ENCODE results near the gene ITLN1. TPM values are rescaled to one million over a fixed set of nuclear protein-coding genes. Genes with fewer than 3 reads are reported as not detected.

ITLN1 gene
- total RNA-seq, 1 donor from 2014 or later: 2.4 TPM

GRCh38 chr1:160858507-160858906, 26.5 kb downstream of the ITLN1 start:
- DNase-seq (ENCODE audit: low spot score): peak; percentile 18
- ATAC-seq: no peak

DNA sequence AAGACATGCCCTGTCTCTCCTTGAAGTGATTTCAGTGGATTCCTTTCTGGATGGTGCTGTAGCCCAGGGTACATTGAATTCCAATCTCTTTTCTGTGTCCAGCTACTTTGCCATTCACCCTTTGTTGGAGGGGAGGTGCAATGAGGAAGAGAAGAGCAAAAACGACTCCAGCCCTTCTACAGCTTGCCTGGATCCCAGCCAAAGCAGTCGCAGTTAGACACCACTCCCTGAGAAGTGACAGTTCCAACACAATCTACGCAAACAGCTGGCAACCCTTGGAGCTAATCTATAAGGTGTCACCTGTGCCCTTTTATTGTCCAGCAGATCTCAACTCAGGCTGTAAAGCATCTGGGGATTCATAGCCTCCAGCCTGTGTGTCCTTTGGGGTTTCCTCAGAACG, 26.9 kb downstream of the ITLN1 start:
- peak; percentile 35 for DNase-seq (ENCODE audit: low spot score)
- ATAC-seq: no peak

DNA sequence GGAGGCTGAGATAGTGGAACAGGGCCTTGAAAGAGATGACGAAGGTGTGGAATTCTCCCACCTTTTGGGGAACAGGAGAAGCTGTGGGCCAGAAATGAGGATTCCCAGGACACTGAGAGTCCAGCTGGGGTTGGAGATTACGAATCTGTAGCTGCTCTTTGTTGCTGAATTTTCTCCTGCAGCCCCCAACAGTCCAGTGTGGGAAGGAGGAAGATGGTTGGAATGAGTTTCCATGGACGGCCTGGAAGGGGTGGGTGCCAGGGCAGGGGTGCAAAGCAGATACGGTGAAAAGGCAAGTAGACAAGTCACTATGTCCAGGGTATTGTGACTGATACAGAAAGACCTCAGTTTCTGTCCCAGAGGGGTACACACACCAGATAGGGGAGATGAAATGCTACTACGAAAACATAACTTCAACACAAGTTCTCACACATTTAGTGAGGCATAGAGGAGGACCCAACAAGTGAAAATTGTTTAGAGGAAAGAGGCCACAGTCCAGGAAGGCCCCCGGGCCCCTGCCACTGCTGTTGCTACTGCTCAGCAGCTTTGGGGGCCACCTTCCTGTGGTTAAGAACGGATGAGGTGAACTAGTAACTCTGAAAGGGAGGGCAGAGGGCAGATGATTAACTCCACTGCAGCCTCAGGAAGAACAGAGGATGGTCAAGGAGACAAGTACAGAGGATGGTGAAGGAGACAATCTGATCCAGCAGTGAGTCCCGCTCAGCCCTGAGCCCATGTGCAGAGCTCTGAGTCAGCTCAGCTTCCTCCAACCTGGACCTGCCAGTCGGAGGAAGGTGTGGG, 29.6 kb downstream of the ITLN1 start:
- DNase-seq (ENCODE audit: low spot score) (peak; percentile 37), ATAC-seq (no peak)

DNA sequence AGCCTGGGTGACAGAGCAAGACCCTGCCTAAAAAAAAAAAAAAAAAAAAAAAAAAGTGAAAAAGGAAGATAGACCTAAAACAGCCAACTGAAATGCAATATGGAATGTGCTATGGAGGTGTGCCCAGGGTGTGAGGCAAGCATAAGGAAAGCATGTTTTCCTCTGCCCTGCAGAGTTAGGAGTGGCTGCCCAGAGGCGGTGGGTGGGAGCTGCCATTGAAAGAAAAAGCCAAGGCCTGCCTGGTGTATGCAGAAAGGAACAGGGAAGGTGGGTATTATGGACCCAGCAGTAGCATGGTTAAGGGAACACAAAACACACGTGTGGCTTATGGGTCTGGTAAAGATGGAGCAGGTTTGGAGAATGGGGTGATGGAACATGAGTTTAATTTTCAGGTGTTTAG, 31.2 kb downstream of the ITLN1 start:
- DNase-seq (ENCODE audit: low spot score) (peak; percentile 16), ATAC-seq (no peak)

DNA sequence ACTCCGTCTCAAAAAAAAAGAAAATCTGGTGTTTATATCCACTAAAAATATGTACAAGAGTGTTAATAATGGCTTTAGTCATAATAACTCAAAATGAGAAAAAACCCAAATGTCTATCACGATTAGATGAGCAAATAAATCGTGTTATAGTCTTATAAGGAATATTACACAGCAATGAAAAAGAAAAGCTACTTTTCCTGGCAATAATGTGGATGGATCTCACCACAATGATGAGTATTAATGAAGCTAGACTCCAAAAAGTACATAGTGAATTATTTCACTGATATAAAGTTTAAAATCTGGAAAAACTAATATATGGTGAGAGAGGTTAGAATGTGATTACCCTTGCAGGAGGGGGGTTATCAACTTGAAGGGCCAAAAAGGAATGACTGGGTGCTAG, 32.0 kb downstream of the ITLN1 start:
- ATAC-seq (no peak), DNase-seq (ENCODE audit: low spot score) (no peak)

GRCh38 chr1:160850993-160851392, 34.0 kb downstream of the ITLN1 start:
- DNase-seq (ENCODE audit: low spot score) (no peak), ATAC-seq (no peak)

GRCh38 chr1:160850541-160850940, 34.4 kb downstream of the ITLN1 start:
- DNase-seq (ENCODE audit: low spot score) (no peak), ATAC-seq (no peak)

- DNase-seq (ENCODE audit: low spot score) (peak; percentile 23), ATAC-seq (no peak)
Measured at GRCh38 chr1:160846281-160846680, 38.7 kb downstream of the ITLN1 start.

DNA sequence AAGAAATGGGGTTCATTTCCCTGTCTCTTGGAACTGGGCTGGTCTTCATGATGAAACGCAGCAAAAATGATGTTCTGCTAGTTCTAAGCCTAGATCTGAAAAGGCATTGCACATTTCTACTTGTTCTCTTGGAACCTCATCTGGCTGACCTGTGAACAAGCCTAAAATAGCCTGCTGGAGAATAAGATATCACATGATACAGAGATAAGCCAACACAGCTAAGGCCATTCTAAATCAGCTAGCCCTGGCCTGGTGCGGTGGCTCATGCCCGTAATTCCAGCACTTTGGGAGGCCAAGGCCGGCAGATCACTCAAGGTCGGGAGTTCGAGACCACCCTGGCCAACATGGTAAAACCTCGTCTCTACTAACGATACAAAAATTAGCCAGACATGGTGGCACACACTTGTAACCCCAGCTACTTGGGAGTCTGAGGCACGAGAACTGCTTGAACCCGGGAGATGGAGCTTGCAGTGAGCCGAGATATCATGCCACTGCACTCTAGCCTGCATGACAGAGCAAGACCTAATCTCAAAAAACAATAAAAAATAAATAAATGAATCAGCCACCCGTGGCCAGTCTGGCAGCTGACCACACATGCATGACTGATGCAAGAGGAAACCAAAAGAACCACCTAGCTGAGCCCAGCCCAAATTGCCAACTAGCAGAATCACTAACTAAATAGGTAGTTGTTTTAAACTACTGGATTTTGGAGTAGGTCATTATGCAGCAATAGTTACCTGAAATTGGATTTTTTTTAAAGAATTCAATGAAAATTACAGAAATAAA, 40.3 kb downstream of the ITLN1 start:
- DNase-seq (ENCODE audit: low spot score) (peak; percentile 6), ATAC-seq (no peak)

GRCh38 chr1:160841079-160841478, 43.9 kb downstream of the ITLN1 start:
- ATAC-seq (no peak), DNase-seq (ENCODE audit: low spot score) (peak; percentile 16)

DNA sequence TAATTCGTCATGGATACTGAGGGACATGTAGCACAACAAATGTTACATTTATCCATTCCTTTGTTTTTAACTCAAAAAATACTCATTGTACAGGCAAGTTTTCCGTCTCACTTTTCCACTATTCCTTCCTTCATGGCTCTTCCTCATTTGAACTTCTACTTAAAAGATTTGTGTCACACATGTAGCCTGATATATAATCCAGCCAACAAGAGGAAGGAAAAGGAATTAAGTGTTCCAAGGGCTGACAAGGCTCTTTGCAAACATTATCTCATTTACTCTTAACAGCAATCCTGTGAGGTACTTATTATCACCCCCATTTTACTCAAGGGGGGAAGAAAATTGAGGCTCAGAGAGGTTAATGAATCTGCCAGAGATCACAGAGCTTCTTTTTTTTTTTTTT, 45.2 kb downstream of the ITLN1 start:
- DNase-seq (ENCODE audit: low spot score) (no peak), ATAC-seq (no peak)

DNA sequence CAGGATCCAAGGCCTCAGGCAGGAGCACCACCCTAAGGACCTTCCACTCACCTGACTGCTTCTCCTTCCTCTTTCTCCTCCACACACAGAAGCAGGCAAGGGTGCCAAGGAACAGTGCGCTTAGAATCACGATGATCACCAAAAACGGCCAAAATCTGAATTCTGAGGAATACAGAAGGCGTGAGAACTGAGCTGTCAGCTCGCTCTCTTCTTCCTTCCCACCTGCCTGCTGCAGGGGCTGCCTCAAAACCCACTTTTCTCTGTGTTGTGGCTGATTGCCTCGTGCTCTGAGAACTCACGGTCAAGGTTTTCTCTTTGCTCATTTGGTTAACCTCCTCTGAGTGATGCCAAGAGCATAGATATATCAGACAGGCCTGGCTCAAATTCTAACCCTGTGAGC, 46.1 kb downstream of the ITLN1 start:
- DNase-seq (ENCODE audit: low spot score) (peak; percentile 15), ATAC-seq (no peak)

DNA sequence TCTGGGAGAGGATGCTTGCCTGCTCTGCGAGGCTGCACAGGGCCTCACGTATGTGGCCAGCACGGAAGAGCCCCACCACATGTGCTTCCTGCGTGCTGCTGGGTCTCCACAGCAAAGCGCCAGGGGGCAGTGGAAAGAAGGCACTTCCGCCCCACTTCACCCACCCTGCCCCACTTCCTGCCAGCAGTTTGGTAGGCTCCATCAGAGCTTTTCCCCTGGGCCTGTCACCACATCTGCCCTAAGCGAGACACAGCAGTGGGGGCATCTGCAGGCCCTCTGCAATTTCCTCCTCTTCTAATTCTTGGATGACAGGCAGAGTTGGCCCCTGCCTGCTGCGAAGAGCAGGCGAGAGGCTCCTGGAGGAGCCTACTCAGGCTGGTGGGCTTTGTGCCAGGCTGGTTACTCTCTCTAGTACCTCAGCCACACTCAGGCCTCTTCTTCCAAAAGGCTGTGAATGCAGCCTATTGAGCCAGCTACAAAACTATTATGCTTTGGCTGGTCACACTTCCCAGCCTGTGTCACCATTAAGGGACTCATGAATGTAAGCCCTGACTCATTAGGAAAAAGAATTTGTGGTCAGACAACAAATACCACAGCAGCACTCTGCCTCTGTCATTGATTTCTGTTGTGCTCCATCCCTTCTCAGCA, 47.3 kb downstream of the ITLN1 start:
- DNase-seq (ENCODE audit: low spot score) (peak; percentile 42), ATAC-seq (peak; percentile 29)

GRCh38 chr1:160836981-160837557, 47.9 kb downstream of the ITLN1 start:
- DNase-seq (ENCODE audit: low spot score): peak; percentile 19
- ATAC-seq: no peak

DNA sequence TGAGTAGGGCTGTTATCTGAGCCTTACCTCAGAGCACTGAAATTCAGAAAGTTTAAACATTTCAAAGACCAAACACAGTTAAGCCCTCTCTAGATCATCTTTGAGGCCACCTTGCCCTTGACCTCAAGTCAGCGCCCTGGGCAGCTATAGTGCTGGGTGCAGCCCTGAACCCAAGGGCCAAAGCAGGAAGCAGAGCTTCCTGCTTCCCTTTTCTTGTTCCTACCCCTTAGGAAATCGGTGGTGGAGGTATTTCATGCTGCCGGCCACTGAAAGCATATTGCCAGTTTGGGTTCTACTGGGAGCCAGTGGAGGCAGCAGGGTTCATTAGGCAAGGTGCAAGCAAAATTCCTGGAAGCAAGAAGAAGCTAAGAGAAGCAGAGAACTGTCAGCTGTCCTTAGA, 48.4 kb downstream of the ITLN1 start:
- no peak for DNase-seq (ENCODE audit: low spot score)
- ATAC-seq: peak; percentile 27

DNA sequence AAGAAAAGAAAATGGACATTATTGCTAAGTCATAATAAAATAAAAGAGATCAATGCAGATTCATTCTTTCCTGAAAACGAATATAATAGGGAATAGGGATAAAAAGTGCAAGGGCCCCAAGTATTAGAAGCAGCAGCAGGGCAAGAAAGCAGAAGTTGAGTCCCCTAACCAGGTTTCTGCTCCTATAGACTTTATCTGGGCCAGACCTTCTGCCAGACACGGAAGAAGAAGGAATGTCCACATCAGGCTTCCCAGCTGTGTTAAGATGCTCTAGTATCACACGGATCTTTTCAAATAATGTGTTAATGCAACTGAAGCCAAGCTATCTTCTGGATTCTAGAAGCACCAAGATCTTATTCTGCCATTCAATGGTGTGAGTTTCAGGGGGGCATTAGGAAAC, 49.2 kb downstream of the ITLN1 start:
- no peak for DNase-seq (ENCODE audit: low spot score)
- no peak for ATAC-seq

- DNase-seq (ENCODE audit: low spot score) (no peak), ATAC-seq (peak; percentile 69)
Measured at GRCh38 chr1:160834945-160835565, 49.9 kb downstream of the ITLN1 start.

- DNase-seq (ENCODE audit: low spot score): peak; percentile 65
- ATAC-seq: peak; percentile 83
Measured at GRCh38 chr1:160830321-160831153, 54.4 kb downstream of the ITLN1 start.

DNA sequence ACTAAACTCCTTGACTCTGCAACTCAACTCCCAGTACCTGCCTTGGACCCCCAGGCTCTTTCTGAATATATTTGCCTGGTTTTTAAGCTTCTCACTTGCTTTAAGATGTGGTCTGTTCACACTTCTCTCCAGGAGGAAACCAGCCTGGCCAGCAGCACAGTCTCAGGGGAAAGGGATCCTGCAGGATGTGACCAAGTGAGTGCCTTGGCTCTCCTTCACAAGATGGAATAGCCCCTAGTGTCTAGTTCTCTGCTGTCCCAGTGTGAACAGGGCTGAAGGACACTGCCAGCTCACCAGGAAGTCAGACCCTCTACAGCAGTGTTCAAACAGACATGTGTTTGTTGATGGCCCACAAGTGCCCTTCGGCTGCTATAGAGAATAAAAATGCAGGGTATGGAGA, 55.2 kb downstream of the ITLN1 start:
- no peak for ATAC-seq
- no peak for DNase-seq (ENCODE audit: low spot score)

DNA sequence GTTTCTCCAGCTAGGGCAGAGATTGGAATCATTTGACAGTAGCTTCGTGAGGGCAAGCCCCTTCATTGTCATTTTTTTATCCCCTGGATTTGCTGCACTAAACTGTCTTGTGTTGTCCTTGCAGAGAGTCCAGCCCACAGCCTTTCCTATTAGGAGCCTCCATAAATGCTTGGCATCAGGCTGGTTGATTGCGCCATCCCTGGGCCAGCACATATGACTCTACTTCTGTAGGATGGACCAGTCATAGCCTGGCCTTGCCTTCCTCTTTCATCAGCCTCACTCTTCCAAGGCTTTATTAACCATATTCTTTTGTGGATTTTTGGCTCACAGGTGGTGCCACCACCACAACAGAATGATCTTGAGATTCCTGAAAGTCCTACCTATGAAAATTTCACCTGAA, 57.6 kb downstream of the ITLN1 start:
- ATAC-seq (no peak), DNase-seq (ENCODE audit: low spot score) (no peak)

Measured in left lobe of liver (tissue), 2 donors.